LNCaP clone FGC (cell line): Measurements from ENCODE around the gene TBPL2.

Experiments used
- DNase-seq: peaks from one replicate; pipeline ENCODE4 v3.0.0-alpha.2; 2011; ENCODE audit warnings: low read depth
- H3K4me3 ChIP-seq: 2 replicates; pipeline ENCODE4 v1.5.1; 2011; ENCODE audit warnings: mild to moderate bottlenecking, low read depth, low read length, control low read depth
- CTCF ChIP-seq: IDR thresholded peaks from 2 replicates; pipeline ENCODE4 v1.5.1; 2012; ENCODE audit warnings: mild to moderate bottlenecking; ENCODE audit not compliant: control insufficient read depth, insufficient read depth; ENCODE audit errors: extremely low read depth

Gene TBPL2

GRCh38 chr14:55441286-55441685, 870 bp upstream of the TBPL2 start:
- no peak overlapping the region for H3K4me3 ChIP-seq
- DNase-seq = no peak
- TF ChIP-seq CTCF = no peak

- peak; percentile 79 for TF ChIP-seq CTCF
- H3K4me3 ChIP-seq = no peak overlapping the region
- DNase-seq = peak; percentile 35
These were observed 2.2 kb downstream of the TBPL2 start for GRCh38 chr14:55438066-55438683.

- DNase-seq = no peak
- TF ChIP-seq CTCF = no peak
- no peak overlapping the region for H3K4me3 ChIP-seq
These were observed 3.5 kb downstream of the TBPL2 start for GRCh38 chr14:55436931-55437330.

GRCh38 chr14:55436519-55436918, 3.9 kb downstream of the TBPL2 start:
- no peak for DNase-seq
- H3K4me3 ChIP-seq = no peak overlapping the region
- no peak for TF ChIP-seq CTCF

GRCh38 chr14:55434805-55435174, 5.6 kb downstream of the TBPL2 start:
- TF ChIP-seq CTCF = no peak
- no peak for DNase-seq
- H3K4me3 ChIP-seq = no peak overlapping the region

GRCh38 chr14:55433880-55434804, 6.3 kb downstream of the TBPL2 start:
- H3K4me3 ChIP-seq = no peak overlapping the region
- no peak for TF ChIP-seq CTCF
- DNase-seq = no peak
